Breast epithelium (tissue), 3 donors: ENCODE data around the gene ITIH6.

Experiments used
- CTCF ChIP-seq, 3 donors: fragments of 450-650 bp; IDR thresholded peaks; one replicate each; pipeline ENCODE4 v1.5.1; 2016 to 2017; ENCODE audit warnings: antibody characterized with exemption in 3 of 3, mild to moderate bottlenecking in 3 of 3, moderate library complexity in 3 of 3
- POLR2A ChIP-seq: fragments of 450-650 bp; IDR thresholded peaks from one replicate; pipeline ENCODE4 v1.6.1; 2016; ENCODE audit warnings: antibody characterized with exemption, mild to moderate bottlenecking, moderate library complexity

- TF ChIP-seq CTCF (IDR thresholded peaks at IDR 0.05) (no peak), POLR2A (no peak)
These were observed at the start of gene ITIH6 for GRCh38 chrX:54798137-54798536.
